OCI-LY1 (cell line): ENCODE data around the gene TMC5.
A peak's percentile ranks its signal among the peaks of the same experiment; 100 is the strongest.
"Not testable (repeated sequence)": the region's sequence is repeated elsewhere in the genome, so short reads cannot be mapped to it uniquely, and the experiment has no call there.

Source experiments
- H2AFZ ChIP-seq: fragments of 200-600 bp; sonication (generic), shearing (Covaris generic); 2 replicates; pipeline ENCODE4 v1.6.0; 2014; ENCODE audit warnings: antibody characterized with exemption, mild to moderate bottlenecking, low read length
- H3F3A ChIP-seq: fragments of 200-600 bp; sonication (generic), shearing (Covaris generic); 2 replicates; pipeline ENCODE4 v1.6.0; 2014; ENCODE audit warnings: mild to moderate bottlenecking, antibody characterized with exemption, low read length, moderate library complexity; ENCODE audit not compliant: insufficient read depth
- H3K27ac ChIP-seq: fragments of 200-600 bp; sonication (generic); 2 replicates; pipeline ENCODE4 v1.5.1; 2014; ENCODE audit warnings: low read length, mixed run types, mild to moderate bottlenecking, low read depth; ENCODE audit not compliant: poor library complexity, severe bottlenecking
- H3K27me3 ChIP-seq: fragments of 200-600 bp; sonication (generic); 2 replicates; pipeline ENCODE4 v1.6.0; 2014; ENCODE audit warnings: antibody characterized with exemption, mild to moderate bottlenecking, low read length, moderate library complexity; ENCODE audit not compliant: insufficient read depth
- H3K36me3 ChIP-seq: fragments of 200-600 bp; sonication (generic); 2 replicates; pipeline ENCODE4 v1.6.1; 2014; ENCODE audit warnings: mild to moderate bottlenecking, antibody characterized with exemption, low read length, moderate library complexity, mixed read lengths; ENCODE audit not compliant: insufficient read depth
- H3K4me1 ChIP-seq: fragments of 200-600 bp; sonication (generic); 2 replicates; pipeline ENCODE4 v1.5.1; 2014; ENCODE audit warnings: mild to moderate bottlenecking, low read length, moderate library complexity; ENCODE audit not compliant: insufficient read depth, severe bottlenecking
- H3K4me2 ChIP-seq: fragments of 200-600 bp; sonication (generic), shearing (Covaris generic); 2 replicates; pipeline ENCODE4 v1.6.1; 2014; ENCODE audit warnings: low read length
- H3K4me3 ChIP-seq: fragments of 200-600 bp; sonication (generic); 2 replicates; pipeline ENCODE4 v1.5.1; 2014; ENCODE audit warnings: low read length, low read depth, mild to moderate bottlenecking, mixed read lengths; ENCODE audit not compliant: poor library complexity, severe bottlenecking
- H3K79me2 ChIP-seq: fragments of 200-600 bp; shearing (Covaris generic); 2 replicates; pipeline ENCODE4 v1.6.1; 2016; ENCODE audit warnings: mixed run types, low read length, mixed read lengths; ENCODE audit not compliant: insufficient read depth
- H3K9ac ChIP-seq: fragments of 200-600 bp; sonication (generic), shearing (Covaris generic); 2 replicates; pipeline ENCODE4 v1.6.1; 2014; ENCODE audit warnings: mild to moderate bottlenecking, low read length, mixed read lengths
- H3K9me2 ChIP-seq: fragments of 200-600 bp; sonication (generic), shearing (Covaris generic); 2 replicates; pipeline ENCODE4 v1.6.1; 2014; ENCODE audit warnings: low read depth, mild to moderate bottlenecking, low read length, mixed read lengths
- H3K9me3 ChIP-seq: fragments of 200-600 bp; shearing (Covaris generic); 2 replicates; pipeline ENCODE4 v1.6.1; 2014; ENCODE audit warnings: low read length, mixed read lengths
- H4K20me1 ChIP-seq: fragments of 200-600 bp; sonication (generic), shearing (Covaris generic); 2 replicates; pipeline ENCODE4 v1.6.0; 2016; ENCODE audit warnings: mild to moderate bottlenecking, low read length; ENCODE audit not compliant: insufficient read depth
- CTCF ChIP-seq: fragments of 200-600 bp; sonication (generic), shearing (Covaris generic); IDR thresholded peaks from 2 replicates; pipeline ENCODE4 v1.5.1; 2017; ENCODE audit warnings: mild to moderate bottlenecking, antibody characterized with exemption, low read length, moderate library complexity, mixed read lengths
- EZH2 ChIP-seq: fragments of 200-600 bp; sonication (generic), shearing (Covaris generic); IDR thresholded peaks from 2 replicates; pipeline ENCODE4 v1.8.0; 2017; ENCODE audit warnings: borderline replicate concordance, mixed run types, mild to moderate bottlenecking, antibody characterized with exemption, low read length, moderate library complexity, mixed read lengths

The TMC5 gene, protein sequence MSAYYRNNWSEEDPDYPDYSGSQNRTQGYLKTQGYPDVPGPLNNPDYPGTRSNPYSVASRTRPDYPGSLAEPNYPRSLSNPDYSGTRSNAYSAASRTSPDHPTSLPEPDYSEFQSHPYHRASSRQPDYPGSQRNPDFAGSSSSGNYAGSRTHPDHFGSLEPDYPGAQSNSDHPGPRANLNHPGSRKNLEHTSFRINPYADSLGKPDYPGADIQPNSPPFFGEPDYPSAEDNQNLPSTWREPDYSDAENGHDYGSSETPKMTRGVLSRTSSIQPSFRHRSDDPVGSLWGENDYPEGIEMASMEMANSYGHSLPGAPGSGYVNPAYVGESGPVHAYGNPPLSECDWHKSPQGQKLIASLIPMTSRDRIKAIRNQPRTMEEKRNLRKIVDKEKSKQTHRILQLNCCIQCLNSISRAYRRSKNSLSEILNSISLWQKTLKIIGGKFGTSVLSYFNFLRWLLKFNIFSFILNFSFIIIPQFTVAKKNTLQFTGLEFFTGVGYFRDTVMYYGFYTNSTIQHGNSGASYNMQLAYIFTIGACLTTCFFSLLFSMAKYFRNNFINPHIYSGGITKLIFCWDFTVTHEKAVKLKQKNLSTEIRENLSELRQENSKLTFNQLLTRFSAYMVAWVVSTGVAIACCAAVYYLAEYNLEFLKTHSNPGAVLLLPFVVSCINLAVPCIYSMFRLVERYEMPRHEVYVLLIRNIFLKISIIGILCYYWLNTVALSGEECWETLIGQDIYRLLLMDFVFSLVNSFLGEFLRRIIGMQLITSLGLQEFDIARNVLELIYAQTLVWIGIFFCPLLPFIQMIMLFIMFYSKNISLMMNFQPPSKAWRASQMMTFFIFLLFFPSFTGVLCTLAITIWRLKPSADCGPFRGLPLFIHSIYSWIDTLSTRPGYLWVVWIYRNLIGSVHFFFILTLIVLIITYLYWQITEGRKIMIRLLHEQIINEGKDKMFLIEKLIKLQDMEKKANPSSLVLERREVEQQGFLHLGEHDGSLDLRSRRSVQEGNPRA

DNA sequence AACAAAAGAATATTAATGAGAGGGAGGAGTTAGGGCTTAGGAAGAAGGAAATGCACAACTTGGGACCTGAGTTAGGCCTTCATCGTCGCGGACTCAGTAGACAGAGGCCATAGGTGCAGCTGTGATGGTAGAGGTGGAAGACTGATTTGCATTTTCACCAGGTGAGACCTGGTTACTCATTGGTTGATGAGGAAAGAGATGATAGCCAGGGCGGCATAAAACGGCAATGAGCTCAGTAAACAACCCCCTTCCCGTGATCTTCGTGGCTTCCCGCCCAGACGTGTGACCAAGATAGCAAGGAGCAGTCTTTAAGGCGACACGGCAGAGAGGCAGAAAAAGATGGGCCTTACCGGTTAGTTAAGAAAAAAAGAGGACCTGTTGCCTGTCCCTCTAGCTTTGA is at the start of gene TMC5:
TMC5 (plus strand) TSS at position 244 of the 400 bp plus-strand sequence. CDS start 22,156 bp downstream, outside the sequence.
- Histone ChIP-seq H3K36me3 (no peaks in the 10 kb centered on the region), H3F3A (no peaks in the 10 kb centered on the region), H3K4me3 (no peak within 1 kb of the TSS), H2AFZ (no peak within 1 kb of the TSS), H3K4me1 (peaks cover 10% of the 10 kb centered on the region), H3K4me2 (peak within 1 kb of the TSS; percentile 19; the same call in 1 of the 2 replicates), H3K9me3 (no peaks in the 10 kb centered on the region), H4K20me1 (no peaks in the 10 kb centered on the region), H3K9me2 (no peaks in the 10 kb centered on the region), H3K27me3 (0 out of 2 replicates have a peak, but pooled peaks cover 3% of the 10 kb centered on the region), H3K27ac (no peak within 1 kb of the TSS), H3K9ac (no peak within 1 kb of the TSS), H3K79me2 (no peaks in the 10 kb centered on the region)
- no peak for TF ChIP-seq EZH2
- TF ChIP-seq CTCF = no peak

- not testable (repeated sequence) for H3K27ac ChIP-seq, H3K79me2 ChIP-seq, H3F3A ChIP-seq, H3K9ac ChIP-seq, H4K20me1 ChIP-seq, H3K9me3 ChIP-seq, H3K36me3 ChIP-seq, H3K4me1 ChIP-seq, H3K4me2 ChIP-seq, H2AFZ ChIP-seq, H3K9me2 ChIP-seq, H3K4me3 ChIP-seq, H3K27me3 ChIP-seq
These were observed 45.1 kb upstream of the TMC5 start for GRCh38 chr16:19372541-19372940.

DNA sequence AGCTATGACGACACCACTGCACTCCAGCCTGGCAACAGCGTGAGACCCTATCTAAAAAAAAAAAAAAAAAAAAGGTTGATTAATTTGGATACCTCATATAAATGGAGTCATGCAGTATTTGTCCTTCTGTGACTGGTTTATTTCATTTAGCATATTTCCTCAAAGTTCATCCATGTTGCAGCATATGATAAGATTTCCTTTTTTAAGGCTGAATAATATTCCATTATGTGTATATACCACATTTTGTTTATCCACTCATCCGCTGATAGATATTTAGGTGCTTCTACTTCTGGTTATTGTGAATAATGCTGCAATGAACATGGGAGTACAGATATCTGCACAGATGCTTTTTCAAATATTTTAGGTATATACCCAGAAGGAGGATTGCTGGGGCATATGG is 43.3 kb upstream of the TMC5 start:
- TF ChIP-seq CTCF = no peak
- TF ChIP-seq EZH2 = no peak
- H3K27ac ChIP-seq = no peak overlapping the region
- H2AFZ ChIP-seq = no peak overlapping the region
- H4K20me1 ChIP-seq = no peaks in the 10 kb centered on the region
- no peaks in the 10 kb centered on the region for H3K79me2 ChIP-seq
- H3K4me2 ChIP-seq = no peak overlapping the region
- no peaks in the 10 kb centered on the region for H3K9me3 ChIP-seq
- H3F3A ChIP-seq = no peaks in the 10 kb centered on the region
- no peaks in the 10 kb centered on the region for H3K4me1 ChIP-seq
- no peak overlapping the region for H3K4me3 ChIP-seq
- H3K9ac ChIP-seq = no peak overlapping the region
- no peaks in the 10 kb centered on the region for H3K36me3 ChIP-seq
- H3K9me2 ChIP-seq = no peaks in the 10 kb centered on the region
- no peaks in the 10 kb centered on the region for H3K27me3 ChIP-seq
